Measurements from ENCODE around the gene BSPRY.

- no peak for TF ChIP-seq CTCF (conservative IDR thresholded peaks at IDR 0.05 in 1 of 2, IDR thresholded peaks at IDR 0.05 in 1 of 2; ENCODE audit: low read depth in 1 of 2, low read length in 2 of 2)
- TF ChIP-seq EZH2 (IDR thresholded peaks at IDR 0.05; ENCODE audit: low read length, missing control alignments), result no peak
Measured at GRCh38 chr9:113368982-113369854, 19.9 kb downstream of the BSPRY start.
